ENCODE data around the gene THADA.

THADA gene

DNA sequence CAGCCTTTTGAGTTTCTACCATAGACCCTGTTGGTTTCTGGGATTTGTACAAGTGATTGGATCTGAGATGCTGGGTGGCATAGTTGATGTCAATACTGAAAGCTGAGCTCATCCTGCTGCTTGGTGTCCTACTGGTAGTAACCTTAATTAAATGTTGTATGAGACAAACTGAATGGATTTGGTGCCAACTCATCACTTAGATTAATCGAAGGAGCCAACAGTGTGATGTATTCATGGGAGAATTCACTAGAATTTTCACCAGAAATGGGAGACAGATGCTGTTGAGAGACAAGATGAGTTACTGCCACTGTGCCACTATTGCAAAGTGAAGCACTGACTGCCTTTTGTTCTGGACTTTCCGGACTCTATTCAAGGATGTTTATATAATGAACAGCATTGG, 158.5 kb downstream of the THADA start:
- ChIA-PET POLR2A (no interaction called here), CTCF (interaction anchor here (0.6 kb wide), 1 partner anchor 740 kb away, joined by 3 read pairs; no protein-coding TSS in a partner anchor)
- no peak for TF ChIP-seq CTBP1 (IDR thresholded peaks at IDR 0.05; ENCODE audit: borderline replicate concordance)
- no peak for TF ChIP-seq TARDBP (IDR thresholded peaks at IDR 0.05)
- no peak for TF ChIP-seq NFRKB (IDR thresholded peaks at IDR 0.05)
- no peak for TF ChIP-seq FOXM1 (IDR thresholded peaks at IDR 0.05; ENCODE audit: borderline replicate concordance)
- no peak for TF ChIP-seq ARNT (IDR thresholded peaks at IDR 0.05)
- no peak for TF ChIP-seq LEF1 (IDR thresholded peaks at IDR 0.05; ENCODE audit: borderline replicate concordance)
- TF ChIP-seq BHLHE40 (IDR thresholded peaks at IDR 0.05; ENCODE audit: borderline replicate concordance) = no peak
- TF ChIP-seq FOXA1 (IDR thresholded peaks at IDR 0.05) = no peak
- no peak for TF ChIP-seq L3MBTL2 (conservative IDR thresholded peaks at IDR 0.05)
- no peak for TF ChIP-seq ZNF384 (IDR thresholded peaks at IDR 0.05)
- no peak for TF ChIP-seq FOXK2 (IDR thresholded peaks at IDR 0.05)
- TF ChIP-seq, protein P1, sequence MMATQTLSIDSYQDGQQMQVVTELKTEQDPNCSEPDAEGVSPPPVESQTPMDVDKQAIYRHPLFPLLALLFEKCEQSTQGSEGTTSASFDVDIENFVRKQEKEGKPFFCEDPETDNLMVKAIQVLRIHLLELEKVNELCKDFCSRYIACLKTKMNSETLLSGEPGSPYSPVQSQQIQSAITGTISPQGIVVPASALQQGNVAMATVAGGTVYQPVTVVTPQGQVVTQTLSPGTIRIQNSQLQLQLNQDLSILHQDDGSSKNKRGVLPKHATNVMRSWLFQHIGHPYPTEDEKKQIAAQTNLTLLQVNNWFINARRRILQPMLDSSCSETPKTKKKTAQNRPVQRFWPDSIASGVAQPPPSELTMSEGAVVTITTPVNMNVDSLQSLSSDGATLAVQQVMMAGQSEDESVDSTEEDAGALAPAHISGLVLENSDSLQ (IDR thresholded peaks at IDR 0.05) = no peak
- TF ChIP-seq SP1 (IDR thresholded peaks at IDR 0.05) = no peak
- no peak for DNase-seq (ENCODE audit: extremely low spot score)

DNA sequence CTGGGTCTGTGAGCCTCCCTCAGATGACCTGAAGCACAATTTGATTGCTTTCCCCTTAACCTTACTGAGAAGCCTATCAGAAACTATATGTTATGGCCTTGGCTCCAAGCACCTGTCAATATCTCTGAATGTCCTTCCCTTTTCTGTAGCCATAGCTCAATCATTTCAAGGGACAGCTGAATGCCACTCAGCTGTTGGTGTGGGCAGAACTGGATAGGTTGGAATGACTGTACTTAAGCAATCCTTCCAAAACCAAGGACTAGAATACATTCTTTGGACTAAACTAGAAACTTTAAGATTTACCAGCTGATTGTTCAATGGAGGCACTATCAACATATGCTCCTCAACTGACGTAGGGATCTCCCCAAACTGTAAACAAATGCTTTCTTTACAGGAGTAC, 159.4 kb downstream of the THADA start:
- no peak for TF ChIP-seq TARDBP (IDR thresholded peaks at IDR 0.05)
- TF ChIP-seq HDGF (IDR thresholded peaks at IDR 0.05; ENCODE audit: borderline replicate concordance) = no peak
- no peak for TF ChIP-seq FOXK2 (IDR thresholded peaks at IDR 0.05)
- TF ChIP-seq BHLHE40 (IDR thresholded peaks at IDR 0.05; ENCODE audit: borderline replicate concordance) = no peak
- no peak for TF ChIP-seq FOXA1 (IDR thresholded peaks at IDR 0.05)
- TF ChIP-seq ZNF384 (IDR thresholded peaks at IDR 0.05) = no peak
- TF ChIP-seq NFRKB (IDR thresholded peaks at IDR 0.05) = no peak
- TF ChIP-seq ARNT (IDR thresholded peaks at IDR 0.05) = no peak
- TF ChIP-seq ELF4 (IDR thresholded peaks at IDR 0.05) = no peak
- TF ChIP-seq LEF1 (IDR thresholded peaks at IDR 0.05; ENCODE audit: borderline replicate concordance) = no peak
- no peak for TF ChIP-seq CTBP1 (IDR thresholded peaks at IDR 0.05; ENCODE audit: borderline replicate concordance)
- POLR2A ChIA-PET = no interaction called here
- DNase-seq (ENCODE audit: extremely low spot score) = no peak
- CTCF ChIA-PET = interaction anchor here (0.6 kb wide), 1 partner anchor 28 kb away, joined by 3 read pairs; no protein-coding TSS in a partner anchor

DNA sequence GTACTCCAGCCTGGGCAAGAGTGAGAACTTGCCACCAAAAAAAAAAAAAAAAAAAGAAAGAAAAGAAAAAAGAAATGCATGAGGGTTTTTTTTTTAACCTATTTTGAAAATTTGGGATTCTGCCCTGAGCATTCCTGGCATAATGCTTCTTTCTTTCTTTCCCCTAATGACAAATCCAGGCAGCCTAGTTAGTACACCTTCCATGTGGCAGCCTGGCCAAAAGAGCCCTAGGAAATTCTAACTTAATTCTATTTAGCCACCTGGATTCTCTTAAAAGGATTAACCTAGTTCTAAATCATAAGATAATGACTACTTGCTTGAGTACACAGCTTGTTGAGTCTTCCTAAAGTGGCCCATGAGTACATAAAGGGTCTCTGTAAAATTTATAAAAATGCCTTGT, 160.1 kb downstream of the THADA start:
- no peak for DNase-seq (ENCODE audit: extremely low spot score)
- ChIA-PET POLR2A (no interaction called here), CTCF (no interaction called here)
- no peak for TF ChIP-seq HDGF (IDR thresholded peaks at IDR 0.05; ENCODE audit: borderline replicate concordance)

DNA sequence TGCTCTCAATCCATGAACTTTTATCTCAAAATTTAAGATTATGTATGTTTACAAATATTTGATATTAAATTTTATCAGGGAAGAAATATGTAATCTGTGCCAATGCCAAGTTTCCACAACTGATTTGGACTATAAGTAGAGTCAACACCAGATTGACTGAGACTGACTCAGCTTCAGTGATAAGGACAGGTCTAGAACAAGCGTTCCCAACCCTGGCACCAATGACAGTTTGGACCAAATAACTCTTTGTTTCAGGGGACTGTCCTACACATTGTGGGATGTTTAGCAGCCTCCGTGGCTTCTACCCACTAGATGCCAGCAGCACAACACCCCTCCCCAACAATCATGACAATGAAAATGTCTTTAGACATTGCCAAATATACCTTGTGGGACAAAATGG, 165.3 kb downstream of the THADA start:
- no peak for DNase-seq (ENCODE audit: extremely low spot score)
- POLR2A ChIA-PET = no interaction called here
- no peak for TF ChIP-seq L3MBTL2 (conservative IDR thresholded peaks at IDR 0.05)
- TF ChIP-seq, protein P1 (IDR thresholded peaks at IDR 0.05) = no peak
- no peak for TF ChIP-seq SUZ12 (IDR thresholded peaks at IDR 0.05)
- TF ChIP-seq FOXM1 (IDR thresholded peaks at IDR 0.05; ENCODE audit: borderline replicate concordance) = no peak
- no peak for TF ChIP-seq CTBP1 (IDR thresholded peaks at IDR 0.05; ENCODE audit: borderline replicate concordance)
- TF ChIP-seq FOXA1 (IDR thresholded peaks at IDR 0.05) = no peak
- no peak for TF ChIP-seq ARNT (IDR thresholded peaks at IDR 0.05)
- TF ChIP-seq LEF1 (IDR thresholded peaks at IDR 0.05; ENCODE audit: borderline replicate concordance) = no peak
- TF ChIP-seq ELF4 (IDR thresholded peaks at IDR 0.05) = no peak
- TF ChIP-seq NFRKB (IDR thresholded peaks at IDR 0.05) = no peak
- TF ChIP-seq TARDBP (IDR thresholded peaks at IDR 0.05) = no peak
- TF ChIP-seq FOXK2 (IDR thresholded peaks at IDR 0.05) = no peak
- no peak for TF ChIP-seq ZNF384 (IDR thresholded peaks at IDR 0.05)
- no peak for TF ChIP-seq BHLHE40 (IDR thresholded peaks at IDR 0.05; ENCODE audit: borderline replicate concordance)
- TF ChIP-seq HDGF (IDR thresholded peaks at IDR 0.05; ENCODE audit: borderline replicate concordance) = no peak
- TF ChIP-seq SP1 (IDR thresholded peaks at IDR 0.05) = no peak
- CTCF ChIA-PET = no interaction called here

DNA sequence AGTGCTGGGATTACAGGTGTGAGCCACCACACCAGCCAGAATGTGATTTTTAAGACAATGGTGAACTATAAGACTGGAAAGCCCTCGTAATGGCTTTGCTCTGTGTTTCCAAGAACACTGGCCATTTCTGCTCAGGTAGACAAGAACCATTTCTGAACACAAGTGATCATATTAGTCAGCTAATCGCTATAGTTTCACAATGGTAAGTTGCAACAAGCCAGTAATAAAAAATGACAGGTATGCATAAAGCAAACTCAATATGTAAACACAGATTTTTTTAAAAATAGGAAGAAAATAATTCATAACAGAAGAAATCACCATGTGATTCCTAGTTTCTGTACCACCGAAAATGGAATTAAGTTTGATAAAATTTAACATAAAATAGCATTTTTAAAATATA, 166.5 kb downstream of the THADA start:
- POLR2A ChIA-PET = no interaction called here
- no peak for DNase-seq (ENCODE audit: extremely low spot score)
- TF ChIP-seq ARNT (IDR thresholded peaks at IDR 0.05) (no peak), NFRKB (IDR thresholded peaks at IDR 0.05) (no peak), SUZ12 (IDR thresholded peaks at IDR 0.05) (no peak), ZNF384 (IDR thresholded peaks at IDR 0.05) (no peak), ELF4 (IDR thresholded peaks at IDR 0.05) (no peak), TARDBP (IDR thresholded peaks at IDR 0.05) (no peak), BHLHE40 (IDR thresholded peaks at IDR 0.05; ENCODE audit: borderline replicate concordance) (no peak), HDGF (IDR thresholded peaks at IDR 0.05; ENCODE audit: borderline replicate concordance) (no peak)
- CTCF ChIA-PET = no interaction called here

DNA sequence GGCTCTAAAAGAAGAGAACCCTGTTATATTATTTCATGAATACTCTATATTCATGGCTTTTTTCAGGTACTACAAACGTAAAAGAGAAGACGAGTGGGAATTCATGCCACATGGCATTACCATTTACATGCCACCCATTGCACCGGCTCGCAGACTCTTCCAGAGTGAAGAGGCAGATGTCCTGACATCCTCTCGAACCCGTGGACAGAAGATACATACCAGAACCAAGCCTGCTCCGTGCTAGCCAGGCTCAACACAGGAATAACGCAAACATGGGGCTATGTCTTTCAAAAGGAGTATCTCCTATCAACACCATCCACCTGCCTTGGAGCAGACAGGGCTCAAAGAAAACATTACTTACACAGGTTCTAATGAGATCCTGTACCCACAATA, 168.8 kb downstream of the THADA start:
- no peak for TF ChIP-seq NFRKB (IDR thresholded peaks at IDR 0.05)
- no peak for TF ChIP-seq BHLHE40 (IDR thresholded peaks at IDR 0.05; ENCODE audit: borderline replicate concordance)
- no peak for TF ChIP-seq FOXK2 (IDR thresholded peaks at IDR 0.05)
- TF ChIP-seq CTBP1 (IDR thresholded peaks at IDR 0.05; ENCODE audit: borderline replicate concordance) = no peak
- no peak for TF ChIP-seq FOXM1 (IDR thresholded peaks at IDR 0.05; ENCODE audit: borderline replicate concordance)
- no peak for TF ChIP-seq SP1 (IDR thresholded peaks at IDR 0.05)
- no peak for TF ChIP-seq HDGF (IDR thresholded peaks at IDR 0.05; ENCODE audit: borderline replicate concordance)
- no peak for TF ChIP-seq FOXA1 (IDR thresholded peaks at IDR 0.05)
- ChIA-PET POLR2A (no interaction called here), CTCF (interaction anchor here (0.5 kb wide), 1 partner anchor 14 kb away, joined by 3 read pairs; no protein-coding TSS in a partner anchor)

DNA sequence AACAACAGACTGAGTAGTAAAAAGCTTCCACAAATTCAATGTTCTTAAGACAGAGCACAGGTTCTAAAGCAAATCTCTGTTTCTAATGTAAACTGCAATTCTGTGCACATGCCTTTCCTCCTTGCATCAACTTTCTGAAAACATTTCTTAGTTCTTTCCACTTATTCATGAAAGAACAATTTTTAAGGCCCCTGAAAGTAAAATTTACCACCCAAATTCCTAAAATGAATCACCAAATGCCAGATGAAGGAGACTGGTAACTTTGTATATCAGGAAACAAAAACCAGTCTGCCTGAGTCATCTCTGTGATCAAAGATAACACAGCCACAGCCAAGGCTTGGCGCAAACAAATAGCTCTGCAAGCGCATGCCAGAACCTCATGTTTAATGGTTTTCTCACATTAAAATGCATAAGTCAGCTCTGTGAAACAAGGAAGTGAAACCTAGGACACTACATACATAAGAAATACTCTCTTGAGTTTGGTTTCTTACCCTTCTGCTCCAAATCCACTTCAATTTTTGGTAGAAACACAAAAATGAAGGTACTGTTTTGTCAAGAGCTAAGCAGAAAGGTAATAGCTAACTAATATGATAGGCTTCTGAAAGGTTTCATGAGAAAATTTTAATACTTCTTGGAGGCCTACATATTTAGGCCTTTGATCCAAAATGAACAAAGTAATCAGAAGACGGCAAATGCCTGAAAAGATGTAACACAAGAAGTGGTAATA, 169.4 kb downstream of the THADA start:
- CTCF ChIA-PET = interaction anchor here (0.5 kb wide), 1 partner anchor 14 kb away, joined by 3 read pairs; no protein-coding TSS in a partner anchor
- POLR2A ChIA-PET = no interaction called here
- no peak for TF ChIP-seq ARNT (IDR thresholded peaks at IDR 0.05)
- no peak for DNase-seq (ENCODE audit: extremely low spot score)

More for the DNA sequence above, 168.8 kb downstream of the THADA start:
- no peak for DNase-seq (ENCODE audit: extremely low spot score)
